WI38 (cell line): ENCODE results near the gene FYCO1.

ENCODE experiments used
- H3K4me3 ChIP-seq: 2 replicates; pipeline ENCODE4 v1.5.1; 2011; ENCODE audit warnings: low read depth, mild to moderate bottlenecking, control low read depth, low read length
- CTCF ChIP-seq: IDR thresholded peaks from 2 replicates; pipeline ENCODE4 v1.5.1; 2012; ENCODE audit warnings: low read depth, mild to moderate bottlenecking, control low read depth, low read length

Gene FYCO1

GRCh38 chr3:45922950-45923590 lies 72.6 kb downstream of the FYCO1 start:
- no peak overlapping the region for H3K4me3 ChIP-seq
- TF ChIP-seq CTCF = no peak

GRCh38 chr3:45922039-45922326 lies 73.6 kb downstream of the FYCO1 start:
- no peak for TF ChIP-seq CTCF

GRCh38 chr3:45921158-45922038 lies 74.2 kb downstream of the FYCO1 start:
- no peak overlapping the region for H3K4me3 ChIP-seq
- TF ChIP-seq CTCF = no peak

More at GRCh38 chr3:45922039-45922326, 73.6 kb downstream of the FYCO1 start:
- no peak overlapping the region for H3K4me3 ChIP-seq

- no peak overlapping the region for H3K4me3 ChIP-seq
- TF ChIP-seq CTCF = no peak
These were observed 78.3 kb downstream of the FYCO1 start for GRCh38 chr3:45917146-45917898.

GRCh38 chr3:45915518-45916231 lies 79.9 kb downstream of the FYCO1 start:
- H3K4me3 ChIP-seq = no peak overlapping the region

GRCh38 chr3:45915059-45915439 lies 80.6 kb downstream of the FYCO1 start:
- no peak for TF ChIP-seq CTCF
- no peak overlapping the region for H3K4me3 ChIP-seq

More at GRCh38 chr3:45915518-45916231, 79.9 kb downstream of the FYCO1 start:
- TF ChIP-seq CTCF = no peak
